LNCaP clone FGC (cell line): Measurements from ENCODE around the gene WDTC1.
A peak's percentile ranks its signal among the peaks of the same experiment; 100 is the strongest.

Experiments used
- DNase-seq: peaks from one replicate; pipeline ENCODE4 v3.0.0-alpha.2; 2011; ENCODE audit warnings: low read depth
- H3K4me3 ChIP-seq: 2 replicates; pipeline ENCODE4 v1.5.1; 2011; ENCODE audit warnings: mild to moderate bottlenecking, low read depth, low read length, control low read depth
- TF ChIP-seq, protein P1 (sequence below): IDR thresholded peaks from 2 replicates; pipeline ENCODE4 v1.5.1; 2012; ENCODE audit warnings: mild to moderate bottlenecking; ENCODE audit not compliant: control insufficient read depth, insufficient read depth; ENCODE audit errors: extremely low read depth

Gene WDTC1

GRCh38 chr1:27314169-27314568 is 79.7 kb downstream of the WDTC1 start:
- no peak overlapping the region for H3K4me3 ChIP-seq
- DNase-seq = no peak
- TF ChIP-seq, protein P1, sequence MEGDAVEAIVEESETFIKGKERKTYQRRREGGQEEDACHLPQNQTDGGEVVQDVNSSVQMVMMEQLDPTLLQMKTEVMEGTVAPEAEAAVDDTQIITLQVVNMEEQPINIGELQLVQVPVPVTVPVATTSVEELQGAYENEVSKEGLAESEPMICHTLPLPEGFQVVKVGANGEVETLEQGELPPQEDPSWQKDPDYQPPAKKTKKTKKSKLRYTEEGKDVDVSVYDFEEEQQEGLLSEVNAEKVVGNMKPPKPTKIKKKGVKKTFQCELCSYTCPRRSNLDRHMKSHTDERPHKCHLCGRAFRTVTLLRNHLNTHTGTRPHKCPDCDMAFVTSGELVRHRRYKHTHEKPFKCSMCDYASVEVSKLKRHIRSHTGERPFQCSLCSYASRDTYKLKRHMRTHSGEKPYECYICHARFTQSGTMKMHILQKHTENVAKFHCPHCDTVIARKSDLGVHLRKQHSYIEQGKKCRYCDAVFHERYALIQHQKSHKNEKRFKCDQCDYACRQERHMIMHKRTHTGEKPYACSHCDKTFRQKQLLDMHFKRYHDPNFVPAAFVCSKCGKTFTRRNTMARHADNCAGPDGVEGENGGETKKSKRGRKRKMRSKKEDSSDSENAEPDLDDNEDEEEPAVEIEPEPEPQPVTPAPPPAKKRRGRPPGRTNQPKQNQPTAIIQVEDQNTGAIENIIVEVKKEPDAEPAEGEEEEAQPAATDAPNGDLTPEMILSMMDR = no peak

- H3K4me3 ChIP-seq = no peak overlapping the region
- no peak for DNase-seq
- TF ChIP-seq, protein P1 = no peak
Measured at GRCh38 chr1:27314737-27315136, 80.3 kb downstream of the WDTC1 start.

DNA sequence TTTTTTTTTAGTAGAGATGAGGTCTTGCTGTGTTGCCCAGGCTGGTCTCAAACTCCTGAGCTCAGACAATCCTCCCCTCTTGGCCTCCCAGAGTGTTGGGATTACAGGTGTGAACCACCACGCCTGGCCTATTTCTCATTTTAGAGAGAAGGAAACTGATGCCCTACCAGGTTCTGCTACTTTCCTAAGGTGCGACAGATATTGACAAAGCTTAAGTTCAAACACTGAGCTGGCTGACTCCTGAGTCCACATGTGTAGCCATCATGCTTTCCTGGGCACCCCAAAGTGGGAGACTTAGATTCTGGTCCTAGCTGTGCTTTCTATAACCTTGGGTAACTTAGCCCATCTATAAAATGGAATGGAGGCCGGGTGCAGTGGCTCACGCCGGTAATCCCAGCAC is 82.4 kb downstream of the WDTC1 start:
- TF ChIP-seq, protein P1 = no peak
- no peak overlapping the region for H3K4me3 ChIP-seq
- peak; percentile 18 for DNase-seq

GRCh38 chr1:27318136-27318535 is 83.7 kb downstream of the WDTC1 start:
- TF ChIP-seq, protein P1 = no peak
- DNase-seq = no peak
- no peak overlapping the region for H3K4me3 ChIP-seq

- DNase-seq = no peak
- H3K4me3 ChIP-seq = no peak overlapping the region
- TF ChIP-seq, protein P1 = no peak
Measured at GRCh38 chr1:27318596-27318995, 84.2 kb downstream of the WDTC1 start.

GRCh38 chr1:27321813-27322568 is 87.6 kb downstream of the WDTC1 start, which contains the start of gene TMEM222:
Gene TMEM222 (plus strand): TSS chr1:27322163. CDS start chr1:27322198, 35 bp downstream.
- DNase-seq = peak; percentile 86
- TF ChIP-seq, protein P1 = 0 out of 2 replicates have a peak, but pooled peaks have one; percentile 6
- peak within 1 kb of the TSS; percentile 73 for H3K4me3 ChIP-seq

DNA sequence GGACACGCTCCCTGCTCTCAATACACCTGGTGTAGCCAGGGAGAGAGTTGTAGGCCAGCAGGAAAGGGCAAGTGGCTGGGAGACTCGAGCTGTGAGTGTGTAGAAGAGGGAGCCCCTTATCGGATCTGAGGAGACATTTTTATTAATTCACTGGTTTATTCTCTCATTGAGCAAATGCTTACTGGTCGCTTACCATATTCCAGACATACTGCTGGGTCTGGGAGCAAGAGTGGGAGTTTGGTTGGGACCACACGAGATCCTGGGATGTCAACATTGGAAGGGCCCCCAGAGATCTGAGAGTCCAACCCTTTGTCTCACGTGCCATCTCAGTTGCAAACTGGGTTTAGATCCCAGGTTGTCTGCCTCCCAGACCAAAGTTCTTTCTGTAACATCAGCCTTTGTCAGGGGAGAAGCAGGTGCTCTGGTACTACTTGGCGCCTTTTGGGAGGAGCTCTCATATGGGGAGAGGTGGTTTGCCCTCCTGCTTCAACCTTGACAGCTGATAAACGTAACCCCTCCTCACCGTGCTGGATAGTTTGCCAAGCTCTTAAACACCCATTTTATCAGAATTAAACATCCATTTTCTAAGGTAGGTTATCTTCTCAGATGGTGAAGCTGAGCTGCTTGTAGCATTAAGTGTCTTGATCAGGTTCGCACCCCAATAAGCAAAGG is 88.3 kb downstream of the WDTC1 start:
- TF ChIP-seq, protein P1 = no peak
- DNase-seq = no peak
- H3K4me3 ChIP-seq = peak overlapping the region; percentile 73
